Measurements from ENCODE around the gene OR2J1. TPM values are rescaled to one million over a fixed set of nuclear protein-coding genes. Genes with fewer than 3 reads are reported as not detected.

The OR2J1 gene
- total RNA-seq, 2 experiments from 2014 or later = not detected

DNA sequence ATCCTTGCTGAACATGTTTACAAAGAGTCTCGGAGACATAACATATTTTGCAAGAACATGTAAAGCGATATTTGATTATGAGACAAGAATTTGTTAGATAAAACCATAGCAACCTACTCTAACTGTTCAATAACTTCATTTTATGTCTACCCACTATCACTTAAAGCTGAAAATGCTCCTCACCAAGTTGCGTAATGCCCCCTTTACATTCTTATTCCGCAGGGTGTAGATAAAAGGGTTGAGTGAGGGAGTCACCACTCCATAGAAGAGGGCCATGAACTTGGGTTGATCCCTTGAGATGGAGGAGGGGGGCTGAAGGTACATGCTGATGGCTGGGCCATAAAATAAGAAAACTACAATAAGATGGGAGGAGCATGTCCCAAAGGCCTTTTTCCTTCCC, 38.4 kb downstream of the OR2J1 start:
- H3K9me3 ChIP-seq (ENCODE audit: low read length) = peaks cover under 1% of the 10 kb centered on the region; the same call in 1 of the 2 replicates
- no peak overlapping the region for H3K4me3 ChIP-seq (ENCODE audit: low read depth, low read length, poor library complexity, severe bottlenecking)
- no peaks in the 10 kb centered on the region for H3K79me2 ChIP-seq (ENCODE audit: insufficient read depth, low read depth, low read length)
- no TSS peak for BruUV-seq (replicated peaks)
- intact Hi-C loops (cut with micrococcal nuclease; ENCODE audit: unreplicated experiment) = no loop called here
- no peak overlapping the region for H3K27ac ChIP-seq (ENCODE audit: low read depth, low read length, poor library complexity, severe bottlenecking)
- no peaks in the 10 kb centered on the region for H3K36me3 ChIP-seq (ENCODE audit: insufficient read depth, low read length)
- no peaks in the 10 kb centered on the region for H3K9me2 ChIP-seq (ENCODE audit: insufficient read depth, low read length)
- CTCF ChIA-PET (ENCODE audit: unreplicated experiment) = no interaction called here
- no peak for DNase-seq (ENCODE audit: low spot score)
- H3K4me2 ChIP-seq (ENCODE audit: low read length) = no peak overlapping the region
- H4K20me1 ChIP-seq (ENCODE audit: insufficient read depth, low read length) = no peaks in the 10 kb centered on the region
- no peak overlapping the region for H2AFZ ChIP-seq (ENCODE audit: low read length)
- POLR2A ChIA-PET = interaction anchor here (1.0 kb wide), 1 partner anchor 14 kb away, joined by 4 read pairs; no protein-coding TSS in a partner anchor
- no peaks in the 10 kb centered on the region for H3K4me1 ChIP-seq (ENCODE audit: insufficient read depth, low read length, poor library complexity, severe bottlenecking)
- TF ChIP-seq CTCF (conservative IDR thresholded peaks at IDR 0.05; ENCODE audit: low read length) (no peak), EZH2phosphoT487 (IDR thresholded peaks at IDR 0.05; ENCODE audit: borderline replicate concordance, low read depth, low read length) (no peak)

- H3K9me2 ChIP-seq (ENCODE audit: insufficient read depth, low read length) = no peaks in the 10 kb centered on the region
- no peaks in the 10 kb centered on the region for H3K79me2 ChIP-seq (ENCODE audit: insufficient read depth, low read depth, low read length)
- H3K9me3 ChIP-seq (ENCODE audit: low read length) = peaks cover 6% of the 10 kb centered on the region; the same call in 1 of the 2 replicates
- TF ChIP-seq CTCF (conservative IDR thresholded peaks at IDR 0.05; ENCODE audit: low read length) = no peak
- TF ChIP-seq EZH2phosphoT487 (IDR thresholded peaks at IDR 0.05; ENCODE audit: borderline replicate concordance, low read depth, low read length) = no peak
- H3K27ac ChIP-seq (ENCODE audit: low read depth, low read length, poor library complexity, severe bottlenecking) = no peak overlapping the region
- H3K4me2 ChIP-seq (ENCODE audit: low read length) = no peak overlapping the region
- no peaks in the 10 kb centered on the region for H4K20me1 ChIP-seq (ENCODE audit: insufficient read depth, low read length)
- ChIA-PET CTCF (ENCODE audit: unreplicated experiment) (no interaction called here), POLR2A (no interaction called here)
- H3K4me3 ChIP-seq (ENCODE audit: low read depth, low read length, poor library complexity, severe bottlenecking) = no peak overlapping the region
- no peaks in the 10 kb centered on the region for H3K4me1 ChIP-seq (ENCODE audit: insufficient read depth, low read length, poor library complexity, severe bottlenecking)
- intact Hi-C loops (cut with micrococcal nuclease; ENCODE audit: unreplicated experiment) = no loop called here
- DNase-seq (ENCODE audit: low spot score) = no peak
- no TSS peak for BruUV-seq (replicated peaks)
- H3K36me3 ChIP-seq (ENCODE audit: insufficient read depth, low read length) = no peaks in the 10 kb centered on the region
- H2AFZ ChIP-seq (ENCODE audit: low read length) = no peak overlapping the region
Observed at GRCh38 chr6:29141606-29142005, 42.3 kb downstream of the OR2J1 start.

DNA sequence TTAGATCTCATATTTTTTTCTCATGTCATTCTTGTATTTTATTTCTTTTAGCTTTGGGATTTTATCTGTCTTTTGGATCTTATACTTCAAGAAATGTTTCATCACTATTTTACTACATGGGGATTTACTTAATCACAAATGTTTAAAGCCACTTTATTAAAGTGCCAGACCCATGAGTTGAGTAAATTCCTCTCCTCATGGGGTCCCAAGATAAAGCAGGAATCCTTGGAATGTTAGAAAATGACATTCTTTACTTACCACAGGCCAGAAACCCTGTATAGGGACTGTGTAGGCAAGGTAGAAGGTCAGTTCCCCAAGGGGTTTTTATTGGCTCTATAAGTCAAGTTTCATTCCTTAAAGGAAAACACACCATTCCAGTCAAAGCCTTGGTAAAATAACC, 43.0 kb downstream of the OR2J1 start:
- TF ChIP-seq EZH2phosphoT487 (IDR thresholded peaks at IDR 0.05; ENCODE audit: borderline replicate concordance, low read depth, low read length) (no peak), CTCF (conservative IDR thresholded peaks at IDR 0.05; ENCODE audit: low read length) (no peak)
- no peaks in the 10 kb centered on the region for H4K20me1 ChIP-seq (ENCODE audit: insufficient read depth, low read length)
- ChIA-PET CTCF (ENCODE audit: unreplicated experiment) (no interaction called here), POLR2A (no interaction called here)
- no peak overlapping the region for H3K27ac ChIP-seq (ENCODE audit: low read depth, low read length, poor library complexity, severe bottlenecking)
- H3K4me2 ChIP-seq (ENCODE audit: low read length) = no peak overlapping the region
- no peaks in the 10 kb centered on the region for H3K79me2 ChIP-seq (ENCODE audit: insufficient read depth, low read depth, low read length)
- H3K4me1 ChIP-seq (ENCODE audit: insufficient read depth, low read length, poor library complexity, severe bottlenecking) = no peaks in the 10 kb centered on the region
- no peak overlapping the region for H2AFZ ChIP-seq (ENCODE audit: low read length)
- no peak for DNase-seq (ENCODE audit: low spot score)
- no peaks in the 10 kb centered on the region for H3K9me2 ChIP-seq (ENCODE audit: insufficient read depth, low read length)
- H3K9me3 ChIP-seq (ENCODE audit: low read length) = peaks cover 6% of the 10 kb centered on the region; the same call in 1 of the 2 replicates
- H3K4me3 ChIP-seq (ENCODE audit: low read depth, low read length, poor library complexity, severe bottlenecking) = no peak overlapping the region
- intact Hi-C loops (cut with micrococcal nuclease; ENCODE audit: unreplicated experiment) = no loop called here
- no peaks in the 10 kb centered on the region for H3K36me3 ChIP-seq (ENCODE audit: insufficient read depth, low read length)
- no TSS peak for BruUV-seq (replicated peaks)
